WTC11 (cell line): Measurements from ENCODE around the gene NAV2. TPM values are rescaled to one million over a fixed set of nuclear protein-coding genes. Genes with fewer than 3 reads are reported as not detected.

Experiments
- ATAC-seq: fragments of 200-7000 bp; cut with Tn5 transposase; 2 replicates; pipeline ENCODE4 v1.10.0; 2021; ENCODE audit warnings: mild to moderate bottlenecking, moderate library complexity
- CTCF ChIA-PET: fragments of 300-600 bp; sonication (Branson Sonifier 250); formaldehyde crosslinking; loops from one replicate; lab custom pipeline; 2021; ENCODE audit warnings: antibody characterized with exemption; lab: Charles Lee
- POLR2A ChIA-PET: fragments of 350-600 bp; sonication (Branson Sonifier 250); formaldehyde crosslinking; loops from one replicate; lab custom pipeline; 2021; ENCODE audit warnings: antibody characterized with exemption; lab: Charles Lee
- DNase-seq: peaks from one replicate; pipeline ENCODE4 v3.0.0; 2021; ENCODE audit warnings: low spot score
- H3K27ac Mint-ChIP-seq: 2 replicates; pipeline ENCODE4 v1.8.0; 2021; ENCODE audit warnings: mixed read lengths
- H3K27me3 Mint-ChIP-seq: 2 replicates; pipeline ENCODE4 v1.8.0; 2021; ENCODE audit warnings: low read depth, mild to moderate bottlenecking, moderate library complexity, mixed read lengths
- H3K36me3 Mint-ChIP-seq: 2 replicates; pipeline ENCODE4 v1.8.0; 2021; ENCODE audit warnings: mixed read lengths
- H3K4me1 Mint-ChIP-seq: 2 replicates; pipeline ENCODE4 v1.8.0; 2022; ENCODE audit warnings: mixed read lengths
- H3K4me3 Mint-ChIP-seq: 2 replicates; pipeline ENCODE4 v1.8.0; 2021; ENCODE audit warnings: mild to moderate bottlenecking, moderate library complexity, mixed read lengths
- H3K9me3 Mint-ChIP-seq: 2 replicates; pipeline ENCODE4 v1.8.0; 2021; ENCODE audit warnings: mixed read lengths
- E2F5 ChIP-seq: sonication (generic); formaldehyde crosslinking; IDR thresholded peaks from 2 replicates; pipeline ENCODE4 v1.8.1; 2022; ENCODE audit warnings: mild to moderate bottlenecking, moderate library complexity, missing genetic modification reagents
- FOXJ3 ChIP-seq: sonication (generic); formaldehyde crosslinking; IDR thresholded peaks from 2 replicates; pipeline ENCODE4 v1.9.0; 2021; ENCODE audit warnings: missing genetic modification reagents, mild to moderate bottlenecking, borderline replicate concordance
- GRHL2 ChIP-seq: fragments of 250-450 bp; sonication (Bioruptor Pico); IDR thresholded peaks from 2 replicates; pipeline ENCODE4 v1.8.0; 2022; ENCODE audit warnings: mild to moderate bottlenecking, moderate library complexity; ENCODE audit not compliant: insufficient replicate concordance, severe bottlenecking
- GTF2I ChIP-seq: fragments of 250-450 bp; sonication (Bioruptor Pico); conservative IDR thresholded peaks from 2 replicates; pipeline ENCODE4 v1.4.0; 2021; ENCODE audit warnings: mild to moderate bottlenecking
- JUN ChIP-seq: sonication (generic); formaldehyde crosslinking; IDR thresholded peaks from 2 replicates; pipeline ENCODE4 v1.8.0; 2023; ENCODE audit warnings: mild to moderate bottlenecking, missing genetic modification reagents
- KAT7 ChIP-seq: sonication (generic); formaldehyde crosslinking; IDR thresholded peaks from 2 replicates; pipeline ENCODE4 v1.8.1; 2023; ENCODE audit warnings: missing genetic modification reagents, mild to moderate bottlenecking, borderline replicate concordance
- NR2C2 ChIP-seq: sonication (generic); formaldehyde crosslinking; IDR thresholded peaks from 2 replicates; pipeline ENCODE4 v1.8.0; 2022; ENCODE audit warnings: mild to moderate bottlenecking, missing genetic modification reagents
- PRRX2 ChIP-seq: fragments of 250-450 bp; sonication (Bioruptor Pico); IDR thresholded peaks from 2 replicates; pipeline ENCODE4 v1.8.0; 2021; ENCODE audit warnings: mild to moderate bottlenecking
- TP53 ChIP-seq: sonication (generic); formaldehyde crosslinking; IDR thresholded peaks from 2 replicates; pipeline ENCODE4 v1.8.1; 2023; ENCODE audit warnings: mild to moderate bottlenecking, missing genetic modification reagents
- ZNF219 ChIP-seq: sonication (generic); formaldehyde crosslinking; IDR thresholded peaks from 2 replicates; pipeline ENCODE4 v1.8.0; 2023; ENCODE audit warnings: missing genetic modification reagents, mild to moderate bottlenecking, borderline replicate concordance
- ZNF263 ChIP-seq: sonication (generic); formaldehyde crosslinking; IDR thresholded peaks from 2 replicates; pipeline ENCODE4 v1.8.1; 2022; ENCODE audit warnings: low read depth, mild to moderate bottlenecking, moderate library complexity, missing genetic modification reagents
- ZNF317 ChIP-seq: sonication (generic); formaldehyde crosslinking; IDR thresholded peaks from 2 replicates; pipeline ENCODE4 v1.8.1; 2023; ENCODE audit warnings: low read depth, mild to moderate bottlenecking, moderate library complexity, missing genetic modification reagents, borderline replicate concordance
- total RNA-seq: library from RNA; stranded (reverse); gene quantifications from 3 replicates; pipeline ENCODE4 v1.2.3, GENCODE V29; 2021
- TF ChIP-seq, protein P1 (sequence below): sonication (generic); formaldehyde crosslinking; IDR thresholded peaks from 2 replicates; pipeline ENCODE4 v1.8.0; 2022; ENCODE audit warnings: mild to moderate bottlenecking, missing genetic modification reagents
- TF ChIP-seq, protein P2 (sequence below): fragments of 250-450 bp; sonication (Bioruptor Pico); IDR thresholded peaks from 2 replicates; pipeline ENCODE4 v1.9.0; 2021; ENCODE audit warnings: mild to moderate bottlenecking
- TF ChIP-seq, protein P3 (sequence below): sonication (generic); formaldehyde crosslinking; IDR thresholded peaks from 2 replicates; pipeline ENCODE4 v1.8.0; 2023; ENCODE audit warnings: missing genetic modification reagents, mild to moderate bottlenecking, borderline replicate concordance

Gene NAV2
- total RNA-seq, 1 experiment from 2014 or later = 42.8 TPM

DNA sequence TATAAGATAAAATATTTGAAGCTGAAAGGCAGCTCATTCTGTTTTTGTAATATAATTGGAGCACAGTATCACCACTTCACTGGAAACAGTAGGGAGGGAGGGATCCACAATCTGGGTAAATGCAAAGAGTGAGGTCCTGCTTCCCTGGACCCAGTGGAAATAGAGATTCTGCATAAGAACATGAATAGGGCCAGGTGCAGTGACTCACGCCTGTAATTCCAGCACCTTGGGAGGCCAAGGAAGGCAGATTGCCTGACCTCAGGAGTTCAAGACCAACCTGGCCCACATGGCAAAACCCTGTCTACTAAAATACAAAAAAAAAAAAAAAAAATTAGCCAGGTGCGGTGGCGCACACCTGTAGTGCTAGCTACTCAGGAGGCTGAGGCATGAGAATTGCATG lies 303.9 kb downstream of the NAV2 start:
- DNase-seq = no peak
- Mint-ChIP-seq H3K9me3 (no peaks in the 10 kb centered on the region), H3K4me3 (no peak overlapping the region), H3K27ac (no peak overlapping the region), H3K4me1 (peaks cover 43% of the 10 kb centered on the region), H3K36me3 (no peaks in the 10 kb centered on the region), H3K27me3 (no peaks in the 10 kb centered on the region)
- POLR2A ChIA-PET = no interaction called here
- peak; percentile 30; the same call in 1 of the 2 replicates for ATAC-seq
- CTCF ChIA-PET = no interaction called here
- no peak for TF ChIP-seq GTF2I (CRISPR knock-in tag)
- TF ChIP-seq, protein P1, sequence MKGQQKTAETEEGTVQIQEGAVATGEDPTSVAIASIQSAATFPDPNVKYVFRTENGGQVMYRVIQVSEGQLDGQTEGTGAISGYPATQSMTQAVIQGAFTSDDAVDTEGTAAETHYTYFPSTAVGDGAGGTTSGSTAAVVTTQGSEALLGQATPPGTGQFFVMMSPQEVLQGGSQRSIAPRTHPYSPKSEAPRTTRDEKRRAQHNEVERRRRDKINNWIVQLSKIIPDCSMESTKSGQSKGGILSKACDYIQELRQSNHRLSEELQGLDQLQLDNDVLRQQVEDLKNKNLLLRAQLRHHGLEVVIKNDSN = no peak
- no peak for TF ChIP-seq E2F5 (CRISPR knock-in tag)
- TF ChIP-seq, protein P2, sequence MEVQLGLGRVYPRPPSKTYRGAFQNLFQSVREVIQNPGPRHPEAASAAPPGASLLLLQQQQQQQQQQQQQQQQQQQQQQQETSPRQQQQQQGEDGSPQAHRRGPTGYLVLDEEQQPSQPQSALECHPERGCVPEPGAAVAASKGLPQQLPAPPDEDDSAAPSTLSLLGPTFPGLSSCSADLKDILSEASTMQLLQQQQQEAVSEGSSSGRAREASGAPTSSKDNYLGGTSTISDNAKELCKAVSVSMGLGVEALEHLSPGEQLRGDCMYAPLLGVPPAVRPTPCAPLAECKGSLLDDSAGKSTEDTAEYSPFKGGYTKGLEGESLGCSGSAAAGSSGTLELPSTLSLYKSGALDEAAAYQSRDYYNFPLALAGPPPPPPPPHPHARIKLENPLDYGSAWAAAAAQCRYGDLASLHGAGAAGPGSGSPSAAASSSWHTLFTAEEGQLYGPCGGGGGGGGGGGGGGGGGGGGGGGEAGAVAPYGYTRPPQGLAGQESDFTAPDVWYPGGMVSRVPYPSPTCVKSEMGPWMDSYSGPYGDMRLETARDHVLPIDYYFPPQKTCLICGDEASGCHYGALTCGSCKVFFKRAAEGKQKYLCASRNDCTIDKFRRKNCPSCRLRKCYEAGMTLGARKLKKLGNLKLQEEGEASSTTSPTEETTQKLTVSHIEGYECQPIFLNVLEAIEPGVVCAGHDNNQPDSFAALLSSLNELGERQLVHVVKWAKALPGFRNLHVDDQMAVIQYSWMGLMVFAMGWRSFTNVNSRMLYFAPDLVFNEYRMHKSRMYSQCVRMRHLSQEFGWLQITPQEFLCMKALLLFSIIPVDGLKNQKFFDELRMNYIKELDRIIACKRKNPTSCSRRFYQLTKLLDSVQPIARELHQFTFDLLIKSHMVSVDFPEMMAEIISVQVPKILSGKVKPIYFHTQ (CRISPR knock-in tag) = no peak
- TF ChIP-seq ZNF317 (CRISPR knock-in tag) = no peak
- no peak for TF ChIP-seq FOXJ3 (CRISPR knock-in tag)

DNA sequence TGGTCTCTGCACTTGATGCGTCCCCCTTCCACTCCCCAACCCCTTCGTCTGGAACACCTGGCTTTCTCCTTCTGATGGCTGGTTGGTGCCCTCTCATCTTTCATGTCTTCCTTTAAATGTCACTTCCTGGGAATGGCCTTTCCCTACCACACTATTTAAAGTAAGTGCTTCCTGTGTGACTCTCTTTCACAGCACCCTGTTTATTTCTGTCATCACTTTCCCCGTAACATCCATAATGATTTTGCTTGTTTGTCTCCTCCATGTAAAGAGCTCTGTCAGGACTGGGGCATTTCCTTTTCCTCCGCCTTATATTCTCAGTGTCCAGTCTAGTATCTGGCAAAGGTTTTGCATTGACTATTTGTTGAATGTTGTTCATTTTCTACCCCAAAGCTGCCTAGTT lies 304.7 kb downstream of the NAV2 start:
- POLR2A ChIA-PET = no interaction called here
- H3K4me1 Mint-ChIP-seq = peaks cover 39% of the 10 kb centered on the region
- CTCF ChIA-PET = interaction anchor here (0.7 kb wide), 1 partner anchor 116 kb away, joined by 3 read pairs; no protein-coding TSS in a partner anchor

More for the DNA sequence above, 304.7 kb downstream of the NAV2 start:
- no peaks in the 10 kb centered on the region for H3K36me3 Mint-ChIP-seq
- TF ChIP-seq TP53 (CRISPR knock-in tag) (no peak), FOXJ3 (CRISPR knock-in tag) (no peak), JUN (CRISPR knock-in tag) (no peak), ZNF263 (CRISPR knock-in tag) (no peak), ZNF219 (CRISPR knock-in tag) (no peak), KAT7 (no peak), NR2C2 (CRISPR knock-in tag) (no peak), GRHL2 (CRISPR knock-in tag) (no peak), PRRX2 (CRISPR knock-in tag) (no peak)
- TF ChIP-seq, protein P3, sequence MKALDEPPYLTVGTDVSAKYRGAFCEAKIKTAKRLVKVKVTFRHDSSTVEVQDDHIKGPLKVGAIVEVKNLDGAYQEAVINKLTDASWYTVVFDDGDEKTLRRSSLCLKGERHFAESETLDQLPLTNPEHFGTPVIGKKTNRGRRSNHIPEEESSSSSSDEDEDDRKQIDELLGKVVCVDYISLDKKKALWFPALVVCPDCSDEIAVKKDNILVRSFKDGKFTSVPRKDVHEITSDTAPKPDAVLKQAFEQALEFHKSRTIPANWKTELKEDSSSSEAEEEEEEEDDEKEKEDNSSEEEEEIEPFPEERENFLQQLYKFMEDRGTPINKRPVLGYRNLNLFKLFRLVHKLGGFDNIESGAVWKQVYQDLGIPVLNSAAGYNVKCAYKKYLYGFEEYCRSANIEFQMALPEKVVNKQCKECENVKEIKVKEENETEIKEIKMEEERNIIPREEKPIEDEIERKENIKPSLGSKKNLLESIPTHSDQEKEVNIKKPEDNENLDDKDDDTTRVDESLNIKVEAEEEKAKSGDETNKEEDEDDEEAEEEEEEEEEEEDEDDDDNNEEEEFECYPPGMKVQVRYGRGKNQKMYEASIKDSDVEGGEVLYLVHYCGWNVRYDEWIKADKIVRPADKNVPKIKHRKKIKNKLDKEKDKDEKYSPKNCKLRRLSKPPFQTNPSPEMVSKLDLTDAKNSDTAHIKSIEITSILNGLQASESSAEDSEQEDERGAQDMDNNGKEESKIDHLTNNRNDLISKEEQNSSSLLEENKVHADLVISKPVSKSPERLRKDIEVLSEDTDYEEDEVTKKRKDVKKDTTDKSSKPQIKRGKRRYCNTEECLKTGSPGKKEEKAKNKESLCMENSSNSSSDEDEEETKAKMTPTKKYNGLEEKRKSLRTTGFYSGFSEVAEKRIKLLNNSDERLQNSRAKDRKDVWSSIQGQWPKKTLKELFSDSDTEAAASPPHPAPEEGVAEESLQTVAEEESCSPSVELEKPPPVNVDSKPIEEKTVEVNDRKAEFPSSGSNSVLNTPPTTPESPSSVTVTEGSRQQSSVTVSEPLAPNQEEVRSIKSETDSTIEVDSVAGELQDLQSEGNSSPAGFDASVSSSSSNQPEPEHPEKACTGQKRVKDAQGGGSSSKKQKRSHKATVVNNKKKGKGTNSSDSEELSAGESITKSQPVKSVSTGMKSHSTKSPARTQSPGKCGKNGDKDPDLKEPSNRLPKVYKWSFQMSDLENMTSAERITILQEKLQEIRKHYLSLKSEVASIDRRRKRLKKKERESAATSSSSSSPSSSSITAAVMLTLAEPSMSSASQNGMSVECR (CRISPR knock-in tag) = no peak
- TF ChIP-seq, protein P1 = no peak
- TF ChIP-seq, all 79 proteins: peak for 0
- DNase-seq (no peak), ATAC-seq (no peak)
- H3K9me3 Mint-ChIP-seq = no peaks in the 10 kb centered on the region
- H3K4me3 Mint-ChIP-seq = no peak overlapping the region
- H3K27ac Mint-ChIP-seq = peak overlapping the region; percentile 10; the same call in 1 of the 2 replicates
- no peaks in the 10 kb centered on the region for H3K27me3 Mint-ChIP-seq
